HL-60 (cell line): Measurements from ENCODE around the gene LPCAT1. TPM values are rescaled to one million over a fixed set of nuclear protein-coding genes. Genes with fewer than 3 reads are reported as not detected.

Experiments used
- DNase-seq, 2 experiments: peaks; one replicate each; pipeline ENCODE4 v3.0.0-alpha.2; 2010 to 2020; ENCODE audit warnings: low read depth in 1 of 2, low spot score in 1 of 2
- H3K27ac ChIP-seq: fragments of 250-450 bp; sonication (Bioruptor Pico); replicated peaks from 2 replicates; pipeline ENCODE4 v1.5.1; 2020; ENCODE audit warnings: mild to moderate bottlenecking, moderate library complexity
- H3K27me3 ChIP-seq: fragments of 250-450 bp; sonication (Bioruptor Pico); 2 replicates; pipeline ENCODE4 v1.5.1; 2021; ENCODE audit warnings: mild to moderate bottlenecking, moderate library complexity; ENCODE audit not compliant: insufficient read depth, poor library complexity, severe bottlenecking
- H3K4me3 ChIP-seq: replicated peaks from 2 replicates; pipeline ENCODE4 v1.5.1; 2011; ENCODE audit warnings: mild to moderate bottlenecking, control low read depth, low read length; ENCODE audit not compliant: insufficient read depth
- GABPA ChIP-seq: IDR thresholded peaks from 2 replicates; pipeline ENCODE4 v1.6.1; 2012; ENCODE audit warnings: low read depth
- POLR2AphosphoS5 ChIP-seq: IDR thresholded peaks from 2 replicates; pipeline ENCODE4 v1.6.1; 2012; ENCODE audit warnings: low read depth
- microRNA-seq: library from miRNA; unstranded; fragments of <30 nt; microRNA quantifications from one replicate; pipeline ENCODE4, GENCODE V29; 2018
- TF ChIP-seq, protein P1 (sequence below): IDR thresholded peaks from one replicate; pipeline ENCODE4 v1.5.1; 2011; ENCODE audit warnings: low read length, control low read depth, inconsistent platforms; ENCODE audit not compliant: insufficient read depth

LPCAT1 gene

GRCh38 chr5:1412163-1412562 is 111.6 kb downstream of the LPCAT1 start:
- no peak for DNase-seq

More at GRCh38 chr5:1412163-1412562, 111.6 kb downstream of the LPCAT1 start:
- no peaks in the 10 kb centered on the region for H3K27me3 ChIP-seq
- H3K27ac ChIP-seq = no peak overlapping the region
- TF ChIP-seq GABPA (no peak), POLR2AphosphoS5 (no peak)
- TF ChIP-seq, protein P1, sequence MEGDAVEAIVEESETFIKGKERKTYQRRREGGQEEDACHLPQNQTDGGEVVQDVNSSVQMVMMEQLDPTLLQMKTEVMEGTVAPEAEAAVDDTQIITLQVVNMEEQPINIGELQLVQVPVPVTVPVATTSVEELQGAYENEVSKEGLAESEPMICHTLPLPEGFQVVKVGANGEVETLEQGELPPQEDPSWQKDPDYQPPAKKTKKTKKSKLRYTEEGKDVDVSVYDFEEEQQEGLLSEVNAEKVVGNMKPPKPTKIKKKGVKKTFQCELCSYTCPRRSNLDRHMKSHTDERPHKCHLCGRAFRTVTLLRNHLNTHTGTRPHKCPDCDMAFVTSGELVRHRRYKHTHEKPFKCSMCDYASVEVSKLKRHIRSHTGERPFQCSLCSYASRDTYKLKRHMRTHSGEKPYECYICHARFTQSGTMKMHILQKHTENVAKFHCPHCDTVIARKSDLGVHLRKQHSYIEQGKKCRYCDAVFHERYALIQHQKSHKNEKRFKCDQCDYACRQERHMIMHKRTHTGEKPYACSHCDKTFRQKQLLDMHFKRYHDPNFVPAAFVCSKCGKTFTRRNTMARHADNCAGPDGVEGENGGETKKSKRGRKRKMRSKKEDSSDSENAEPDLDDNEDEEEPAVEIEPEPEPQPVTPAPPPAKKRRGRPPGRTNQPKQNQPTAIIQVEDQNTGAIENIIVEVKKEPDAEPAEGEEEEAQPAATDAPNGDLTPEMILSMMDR = no peak
- no peak overlapping the region for H3K4me3 ChIP-seq

Small RNAs within 50 kb of the gene (microRNA-seq; reads per million reads assigned to microRNA genes)
- not detected for gene MIR6075
